CD4-positive, alpha-beta T cell treated with Interleukin-1 beta for 1 hour (primary cell): ENCODE data around the gene SHISAL2A.
"Not testable (repeated sequence)": the region's sequence is repeated elsewhere in the genome, so short reads cannot be mapped to it uniquely, and the experiment has no call there.

Source experiments
- DNase-seq, 2 donors: peaks; one replicate each; pipeline ENCODE4 v3.0.0-alpha.2; 2020 to 2022

SHISAL2A gene

GRCh38 chr1:52686830-52687229 lies 53.9 kb downstream of the SHISAL2A start:
- no peak for DNase-seq

- no peak for DNase-seq
Measured at GRCh38 chr1:52691821-52692220, 58.9 kb downstream of the SHISAL2A start.

DNA sequence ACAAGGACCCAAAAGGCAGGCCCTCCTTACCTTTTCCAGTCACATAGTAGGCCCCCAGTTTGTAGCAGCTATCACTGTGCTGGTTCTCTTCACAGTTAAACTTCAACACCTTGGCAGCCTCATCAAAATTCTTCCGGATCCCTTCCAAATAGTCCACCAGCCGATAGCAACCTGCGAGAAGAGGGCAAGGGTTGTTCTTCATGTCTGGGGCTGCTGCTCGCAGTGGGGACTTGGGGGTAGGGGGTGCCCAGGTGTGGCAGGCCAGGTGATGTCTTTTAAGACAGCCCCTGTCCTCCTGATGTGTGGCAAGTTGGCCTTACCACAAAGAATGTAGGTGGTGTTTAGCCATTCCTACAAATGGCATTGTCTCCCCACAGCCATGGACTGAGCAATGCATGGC lies 59.7 kb downstream of the SHISAL2A start:
- DNase-seq = no peak

- not testable (repeated sequence) for DNase-seq
Measured at GRCh38 chr1:52693351-52693750, 60.4 kb downstream of the SHISAL2A start.

- DNase-seq = no peak
Measured at GRCh38 chr1:52693843-52694242, 60.9 kb downstream of the SHISAL2A start.

DNA sequence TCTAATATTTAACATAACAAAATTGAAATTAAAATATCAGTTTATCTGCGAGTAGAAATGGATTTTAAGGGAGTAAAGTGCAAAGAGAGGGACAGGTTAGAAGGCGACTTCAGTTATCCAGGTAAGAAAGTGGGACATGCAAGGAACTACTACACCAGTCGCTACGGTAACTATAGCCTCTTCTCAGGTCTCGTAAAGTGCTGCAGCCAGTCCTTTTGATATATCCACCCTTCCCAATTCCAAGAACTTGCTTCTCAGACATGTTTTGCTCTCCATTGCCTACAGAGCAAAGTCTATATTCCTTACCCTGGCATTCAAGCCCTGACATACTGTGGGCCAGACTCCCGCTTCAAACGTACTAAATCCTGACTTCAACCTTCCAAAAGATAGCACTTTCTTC lies 62.7 kb downstream of the SHISAL2A start:
- no peak for DNase-seq

DNA sequence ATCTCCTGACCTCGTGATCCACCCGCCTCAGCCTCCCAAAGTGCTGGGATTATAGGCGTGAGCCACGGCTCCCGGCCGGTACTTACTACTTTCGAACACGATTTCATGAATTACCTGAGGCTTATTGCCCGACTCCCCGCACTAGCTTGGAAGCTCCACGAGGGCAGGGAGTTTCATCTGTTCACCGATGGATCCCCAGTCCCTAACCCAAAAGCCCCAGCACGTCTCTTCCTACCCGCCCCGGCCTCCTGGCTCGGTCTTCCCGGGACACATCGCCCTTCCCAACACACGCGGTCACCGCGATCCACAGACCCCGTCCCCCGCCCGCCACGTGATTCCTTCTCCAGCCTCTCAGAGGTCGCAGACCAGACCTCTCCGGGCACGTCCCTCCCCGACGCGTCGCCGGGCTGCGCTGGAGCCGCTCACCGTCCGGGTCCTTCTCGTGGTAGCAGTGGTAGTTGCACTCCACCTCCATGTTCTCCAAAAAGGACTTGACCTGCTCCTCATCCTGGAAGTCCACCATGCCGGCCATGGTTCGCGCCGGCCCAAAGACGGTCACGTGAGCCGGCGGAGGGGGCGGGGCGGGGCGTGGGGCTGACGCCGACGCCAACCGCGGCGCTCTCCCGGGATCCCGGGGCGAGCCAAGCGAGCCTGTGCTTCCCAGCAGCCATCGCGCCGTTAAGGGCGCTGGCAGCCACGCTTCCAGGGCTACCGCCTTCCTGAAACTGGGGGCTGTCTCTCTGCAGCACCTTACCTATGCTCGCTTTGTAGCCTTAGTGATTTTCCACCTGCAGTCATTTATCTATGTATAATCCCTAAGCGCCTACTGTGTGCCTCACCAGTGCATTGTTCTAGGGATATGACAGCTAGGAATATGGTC lies 65.1 kb downstream of the SHISAL2A start, which contains the start of gene COA7:
Gene COA7 (minus strand): TSS at position 553 of the 880 bp plus-strand sequence. CDS start 21 bp downstream, at position 532.
- peak; percentile 66 to 71 for DNase-seq

DNA sequence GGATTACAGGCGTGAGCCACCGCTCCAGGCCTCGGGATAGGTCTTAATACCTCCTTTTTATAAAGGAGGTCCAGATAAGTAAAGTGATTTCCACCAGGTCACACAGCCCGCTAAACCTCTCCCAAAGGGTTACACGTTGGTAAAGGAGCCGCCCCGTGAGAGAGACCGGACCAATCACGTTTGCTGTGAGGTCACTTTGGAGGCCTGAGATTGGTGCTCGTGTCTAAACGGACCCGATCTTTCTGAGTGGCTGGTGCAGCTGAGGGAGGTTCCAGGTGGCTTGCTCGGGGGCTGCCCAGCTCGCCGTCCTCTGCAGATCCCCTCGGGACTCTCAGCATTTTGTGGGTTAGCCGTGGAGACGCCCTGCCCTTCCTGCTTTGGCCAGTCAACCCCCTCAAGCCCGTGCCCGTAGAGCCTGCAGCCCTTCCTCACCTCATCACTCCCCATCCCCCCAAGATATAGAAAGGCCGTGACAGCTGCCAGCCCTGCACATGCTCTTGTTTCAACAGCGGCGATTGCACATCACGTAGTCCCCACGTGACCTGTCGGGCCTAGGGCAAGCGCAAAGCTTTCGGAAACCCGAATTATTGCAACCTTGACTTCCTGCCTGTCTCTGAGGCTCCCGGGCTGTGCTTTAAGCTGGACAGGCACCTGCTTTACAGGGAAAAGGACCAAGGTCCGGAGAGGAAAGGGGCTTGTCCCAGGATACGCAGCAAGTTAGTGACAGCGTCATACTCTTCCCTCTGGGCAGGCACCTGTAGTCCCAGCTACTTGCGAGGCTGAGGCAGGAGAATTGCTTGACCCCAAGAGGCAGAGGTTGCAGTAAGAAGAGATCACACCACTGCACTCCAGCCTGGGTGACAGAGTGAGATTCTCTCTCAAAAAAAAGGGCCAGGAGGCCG lies 70.2 kb downstream of the SHISAL2A start:
- DNase-seq = peak; percentile 89

GRCh38 chr1:52706136-52706670 lies 73.2 kb downstream of the SHISAL2A start:
- DNase-seq = no peak
